ENCODE results near the gene SPATA2L.

DNA sequence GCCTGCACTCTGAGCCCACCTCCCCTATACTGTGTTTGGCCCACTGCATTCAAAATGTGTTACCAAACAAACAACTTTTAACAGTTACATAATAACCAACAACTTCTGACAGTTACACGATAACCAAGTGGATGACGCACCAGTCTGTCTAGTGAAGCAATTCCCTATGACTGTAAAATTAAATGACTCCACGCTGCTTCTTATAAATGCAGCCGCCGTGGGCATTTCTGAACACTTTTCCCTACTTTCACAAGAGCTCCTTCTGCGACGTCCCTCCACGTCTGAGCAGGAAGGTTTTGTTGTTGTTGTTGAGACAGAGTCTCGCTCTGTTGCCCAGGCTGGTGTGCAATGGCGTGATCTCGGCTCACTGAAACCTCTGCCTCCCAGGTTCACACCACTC is 47.4 kb upstream of the SPATA2L start:
- TF ChIP-seq, protein P1, sequence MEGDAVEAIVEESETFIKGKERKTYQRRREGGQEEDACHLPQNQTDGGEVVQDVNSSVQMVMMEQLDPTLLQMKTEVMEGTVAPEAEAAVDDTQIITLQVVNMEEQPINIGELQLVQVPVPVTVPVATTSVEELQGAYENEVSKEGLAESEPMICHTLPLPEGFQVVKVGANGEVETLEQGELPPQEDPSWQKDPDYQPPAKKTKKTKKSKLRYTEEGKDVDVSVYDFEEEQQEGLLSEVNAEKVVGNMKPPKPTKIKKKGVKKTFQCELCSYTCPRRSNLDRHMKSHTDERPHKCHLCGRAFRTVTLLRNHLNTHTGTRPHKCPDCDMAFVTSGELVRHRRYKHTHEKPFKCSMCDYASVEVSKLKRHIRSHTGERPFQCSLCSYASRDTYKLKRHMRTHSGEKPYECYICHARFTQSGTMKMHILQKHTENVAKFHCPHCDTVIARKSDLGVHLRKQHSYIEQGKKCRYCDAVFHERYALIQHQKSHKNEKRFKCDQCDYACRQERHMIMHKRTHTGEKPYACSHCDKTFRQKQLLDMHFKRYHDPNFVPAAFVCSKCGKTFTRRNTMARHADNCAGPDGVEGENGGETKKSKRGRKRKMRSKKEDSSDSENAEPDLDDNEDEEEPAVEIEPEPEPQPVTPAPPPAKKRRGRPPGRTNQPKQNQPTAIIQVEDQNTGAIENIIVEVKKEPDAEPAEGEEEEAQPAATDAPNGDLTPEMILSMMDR (conservative IDR thresholded peaks at IDR 0.05 in 1 of 2, IDR thresholded peaks at IDR 0.05 in 1 of 2; ENCODE audit: extremely low read depth in 1 of 2, insufficient read depth in 1 of 2, low read depth in 1 of 2, low read length in 2 of 2): no peak
- no peak for TF ChIP-seq EZH2 (IDR thresholded peaks at IDR 0.05; ENCODE audit: borderline replicate concordance, low read length)
